Measurements from ENCODE around the gene HS2ST1. TPM values are rescaled to one million over a fixed set of nuclear protein-coding genes. Genes with fewer than 3 reads are reported as not detected.

Gene HS2ST1
- total RNA-seq, 3 donors from 2014 or later: 20.9 to 24.5 (median 21.7) TPM

GRCh38 chr1:86906419-86906818 is 8.0 kb upstream of the HS2ST1 start:
- intact Hi-C loops (cut with DNase I, micrococcal nuclease): no loop called here
- Histone ChIP-seq H3K9me3 (no peaks in the 10 kb centered on the region), H3K36me3 (ENCODE audit: low read depth) (no peaks in the 10 kb centered on the region), H3K4me3 (no peak overlapping the region), H3K4me1 (ENCODE audit: low read depth) (peaks cover 11% of the 10 kb centered on the region)
- peak; percentile 84 for ATAC-seq
- no peak for TF ChIP-seq CTCF (IDR thresholded peaks at IDR 0.05)
- peak in 1 of 3 donors; percentile 30 for DNase-seq

DNA sequence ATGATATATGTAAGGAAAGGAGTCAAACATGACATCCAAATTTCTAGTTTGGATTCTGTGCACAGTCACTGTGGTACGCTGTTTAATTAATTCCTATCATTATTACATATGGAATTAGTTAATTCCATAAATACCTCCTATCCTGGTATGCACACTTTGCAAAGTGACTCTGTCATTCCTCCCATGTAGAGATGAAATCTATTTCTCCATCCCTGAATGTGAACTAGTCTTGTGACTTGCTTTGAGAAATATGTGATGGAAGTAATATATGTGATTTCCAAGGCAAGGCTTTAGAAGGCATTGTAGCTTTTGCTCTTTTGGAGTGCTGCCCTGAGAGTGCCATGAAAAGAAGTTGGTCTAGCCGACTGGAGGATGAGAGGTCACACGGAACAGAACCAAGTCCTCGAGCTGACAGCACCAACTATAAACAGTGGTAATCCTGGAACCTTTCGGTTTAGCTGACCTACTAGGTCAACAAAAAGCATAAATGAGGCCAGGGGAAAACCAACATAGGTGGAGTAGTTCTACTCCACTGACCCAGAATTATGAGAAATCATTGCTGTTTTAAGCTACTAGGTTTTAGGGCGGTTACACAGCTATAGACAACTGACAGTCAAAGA is 2.0 kb upstream of the HS2ST1 start:
- no peaks in the 10 kb centered on the region for H3K36me3 ChIP-seq (ENCODE audit: low read depth)
- intact Hi-C loops (cut with DNase I, micrococcal nuclease): no loop called here
- peaks cover 15% of the 10 kb centered on the region for H3K4me1 ChIP-seq (ENCODE audit: low read depth)
- H3K4me3 ChIP-seq: no peak overlapping the region
- ATAC-seq: no peak
- no peaks in the 10 kb centered on the region for H3K9me3 ChIP-seq
- TF ChIP-seq CTCF (IDR thresholded peaks at IDR 0.05): no peak
- no peak for DNase-seq

GRCh38 chr1:86913399-86913895 is 988 bp upstream of the HS2ST1 start:
- Histone ChIP-seq H3K9me3 (no peaks in the 10 kb centered on the region), H3K4me3 (peak overlapping the region; percentile 60), H3K36me3 (ENCODE audit: low read depth) (no peaks in the 10 kb centered on the region), H3K4me1 (ENCODE audit: low read depth) (peaks cover 15% of the 10 kb centered on the region)
- DNase-seq: peak in 1 of 3 donors; percentile 58
- TF ChIP-seq CTCF (IDR thresholded peaks at IDR 0.05): no peak
- intact Hi-C loops (cut with DNase I, micrococcal nuclease): no loop called here
- ATAC-seq: no peak

DNA sequence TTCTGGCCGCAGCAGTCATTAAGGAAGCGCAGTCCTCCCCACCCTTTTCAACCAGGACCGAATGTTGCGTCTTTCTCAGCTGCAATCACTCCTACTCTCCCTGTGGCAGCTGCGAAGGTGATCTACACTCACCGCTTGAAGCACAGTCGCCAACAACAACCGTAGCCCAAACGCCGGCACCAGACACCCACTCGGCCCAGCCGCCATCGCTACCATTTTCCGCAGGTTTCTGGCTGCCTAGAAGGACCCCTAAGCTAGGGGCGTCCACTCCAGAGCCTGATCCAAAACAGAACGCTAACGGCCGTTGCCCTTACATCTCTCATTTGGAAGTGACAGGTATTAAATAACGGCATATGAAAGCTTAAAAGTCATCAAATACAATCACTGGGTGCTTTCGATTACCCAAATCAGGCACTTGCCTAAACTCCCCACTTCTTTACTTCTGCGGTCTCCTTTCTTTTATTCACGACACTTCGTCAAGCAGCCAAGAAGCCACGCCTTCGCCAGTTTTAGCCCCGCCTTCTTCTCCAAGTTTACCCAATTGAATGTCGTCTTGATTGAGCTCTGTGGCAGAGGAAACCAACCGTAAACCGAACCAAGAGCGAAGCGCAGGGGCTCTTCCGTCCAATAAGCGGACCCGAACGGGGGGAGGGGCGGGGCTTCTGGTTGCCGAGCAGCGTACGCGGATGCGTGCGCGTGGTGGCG is 387 bp upstream of the HS2ST1 start, which contains the start of gene SELENOF:
TSS of gene SELENOF (minus strand) at position 231 of the 705 bp plus-strand sequence. CDS start at position 216, 15 bp downstream.
- peak; percentile 99 to 100 (median 99) for DNase-seq
- intact Hi-C loops (cut with DNase I, micrococcal nuclease): no loop called here

More for the DNA sequence above, 387 bp upstream of the HS2ST1 start, which contains the start of gene SELENOF:
- Histone ChIP-seq H3K4me3 (peak within 1 kb of the TSS; percentile 60), H3K9me3 (no peaks in the 10 kb centered on the region), H3K4me1 (ENCODE audit: low read depth) (peaks cover 15% of the 10 kb centered on the region), H3K36me3 (ENCODE audit: low read depth) (no peaks in the 10 kb centered on the region)
- ATAC-seq: peak; percentile 96
- TF ChIP-seq CTCF (IDR thresholded peaks at IDR 0.05): no peak

Measured in mucosa of descending colon (tissue), 3 donors.